MM.1S (cell line): ENCODE results near the gene ALDH16A1.

Experiments
- DNase-seq: peaks from one replicate; pipeline ENCODE4 v3.0.0-alpha.2; 2015
- H2AFZ ChIP-seq: fragments of 300-600 bp; sonication (generic); 2 replicates; pipeline ENCODE4 v1.6.0; 2016; ENCODE audit warnings: antibody characterized with exemption, low read length
- H3F3A ChIP-seq: fragments of 300-600 bp; sonication (generic); 2 replicates; pipeline ENCODE4 v1.6.1; 2016; ENCODE audit warnings: mild to moderate bottlenecking, antibody characterized with exemption, low read length, moderate library complexity, mixed read lengths; ENCODE audit not compliant: insufficient read depth
- H3K27ac ChIP-seq: fragments of 300-600 bp; sonication (generic); 2 replicates; pipeline ENCODE4 v1.5.1; 2016; ENCODE audit warnings: mild to moderate bottlenecking, low read length
- H3K27me3 ChIP-seq: fragments of 300-600 bp; sonication (generic); replicated peaks from 2 replicates; pipeline ENCODE4 v1.6.0; 2016; ENCODE audit warnings: low read length; ENCODE audit not compliant: insufficient read depth
- H3K36me3 ChIP-seq: fragments of 300-600 bp; sonication (generic); replicated peaks from 2 replicates; pipeline ENCODE4 v1.6.1; 2016; ENCODE audit warnings: mild to moderate bottlenecking, low read length, mixed read lengths; ENCODE audit not compliant: insufficient read depth
- H3K4me1 ChIP-seq: fragments of 300-600 bp; sonication (generic); 2 replicates; pipeline ENCODE4 v1.6.1; 2016; ENCODE audit warnings: low read length, mixed read lengths
- H3K4me2 ChIP-seq: fragments of 300-600 bp; sonication (generic); 2 replicates; pipeline ENCODE4 v1.6.0; 2016; ENCODE audit warnings: low read depth, low read length
- H3K4me3 ChIP-seq: fragments of 300-600 bp; sonication (generic); 2 replicates; pipeline ENCODE4 v1.5.1; 2016; ENCODE audit warnings: low read length, mixed read lengths
- H3K79me2 ChIP-seq: fragments of 300-600 bp; sonication (generic); 2 replicates; pipeline ENCODE4 v1.6.1; 2016; ENCODE audit warnings: mixed run types, low read length, mixed read lengths
- H3K9ac ChIP-seq: fragments of 300-600 bp; sonication (generic); 2 replicates; pipeline ENCODE4 v1.6.1; 2016; ENCODE audit warnings: low read length, mixed read lengths
- H3K9me2 ChIP-seq: fragments of 300-600 bp; sonication (generic); replicated peaks from 2 replicates; pipeline ENCODE4 v1.6.1; 2016; ENCODE audit warnings: mild to moderate bottlenecking, low read length, mixed read lengths; ENCODE audit not compliant: insufficient read depth
- H3K9me3 ChIP-seq: fragments of 300-600 bp; sonication (generic); replicated peaks from 2 replicates; pipeline ENCODE4 v1.6.1; 2016; ENCODE audit warnings: mild to moderate bottlenecking, low read length, mixed read lengths; ENCODE audit not compliant: insufficient read depth
- H4K20me1 ChIP-seq: fragments of 300-600 bp; sonication (generic); 2 replicates; pipeline ENCODE4 v1.6.1; 2016; ENCODE audit warnings: mild to moderate bottlenecking, low read length, moderate library complexity, mixed read lengths; ENCODE audit not compliant: insufficient read depth
- CTCF ChIP-seq: fragments of 300-600 bp; sonication (generic); IDR thresholded peaks from 2 replicates; pipeline ENCODE4 v1.5.1; 2016; ENCODE audit warnings: antibody characterized with exemption, low read length, mixed read lengths
- EZH2 ChIP-seq: fragments of 300-600 bp; sonication (generic); optimal IDR thresholded peaks from 2 replicates; pipeline ENCODE3; 2017; ENCODE audit warnings: low read depth, mild to moderate bottlenecking, antibody characterized with exemption, low read length, mixed read lengths
- EZH2phosphoT487 ChIP-seq: fragments of 300-600 bp; sonication (generic); IDR thresholded peaks from 2 replicates; pipeline ENCODE4 v1.6.1; 2018; ENCODE audit warnings: antibody characterized with exemption, low read length

Gene ALDH16A1

GRCh38 chr19:49447485-49448431 is 5.3 kb upstream of the ALDH16A1 start:
- TF ChIP-seq EZH2phosphoT487: no peak
- no peak for TF ChIP-seq CTCF
- TF ChIP-seq EZH2: no peak
- H3K9ac ChIP-seq: no peak overlapping the region
- no peak overlapping the region for H3K4me2 ChIP-seq
- no peak for DNase-seq
- no peaks in the 10 kb centered on the region for H3K9me2 ChIP-seq
- peaks cover 14% of the 10 kb centered on the region for H3F3A ChIP-seq
- no peak overlapping the region for H2AFZ ChIP-seq
- H4K20me1 ChIP-seq: no peaks in the 10 kb centered on the region
- no peak overlapping the region for H3K27ac ChIP-seq
- no peaks in the 10 kb centered on the region for H3K27me3 ChIP-seq
- peaks cover 5% of the 10 kb centered on the region; the same call in 1 of the 2 replicates for H3K4me1 ChIP-seq
- H3K4me3 ChIP-seq: no peak overlapping the region
- H3K79me2 ChIP-seq: peaks cover 20% of the 10 kb centered on the region
- no peaks in the 10 kb centered on the region for H3K36me3 ChIP-seq
- H3K9me3 ChIP-seq: no peaks in the 10 kb centered on the region

- no peak overlapping the region for H3K9ac ChIP-seq
- H3K4me1 ChIP-seq: peaks cover 5% of the 10 kb centered on the region; the same call in 1 of the 2 replicates
- no peak for TF ChIP-seq EZH2
- no peak for TF ChIP-seq EZH2phosphoT487
- TF ChIP-seq CTCF: no peak
- no peak overlapping the region for H3K27ac ChIP-seq
- no peaks in the 10 kb centered on the region for H3K9me3 ChIP-seq
- H3K79me2 ChIP-seq: peaks cover 20% of the 10 kb centered on the region
- H3K4me2 ChIP-seq: no peak overlapping the region
- H3K9me2 ChIP-seq: no peaks in the 10 kb centered on the region
- peaks cover 19% of the 10 kb centered on the region for H3F3A ChIP-seq
- no peaks in the 10 kb centered on the region for H3K27me3 ChIP-seq
- H4K20me1 ChIP-seq: no peaks in the 10 kb centered on the region
- H3K4me3 ChIP-seq: no peak overlapping the region
- no peaks in the 10 kb centered on the region for H3K36me3 ChIP-seq
- H2AFZ ChIP-seq: no peak overlapping the region
- DNase-seq: no peak
These were observed 4.6 kb upstream of the ALDH16A1 start for GRCh38 chr19:49448432-49448786.

GRCh38 chr19:49450405-49450804 is 2.6 kb upstream of the ALDH16A1 start:
- no peaks in the 10 kb centered on the region for H3K9me3 ChIP-seq
- H3K27me3 ChIP-seq: no peaks in the 10 kb centered on the region
- H3K4me1 ChIP-seq: peaks cover 12% of the 10 kb centered on the region; the same call in 1 of the 2 replicates
- H3F3A ChIP-seq: peaks cover 19% of the 10 kb centered on the region
- H3K4me3 ChIP-seq: 0 out of 2 replicates have a peak overlapping the region, but pooled peaks have one; percentile 5
- H3K4me2 ChIP-seq: peak overlapping the region; percentile 80
- TF ChIP-seq EZH2phosphoT487: no peak
- TF ChIP-seq EZH2: no peak
- no peak for TF ChIP-seq CTCF
- H4K20me1 ChIP-seq: no peaks in the 10 kb centered on the region
- no peak for DNase-seq
- H3K27ac ChIP-seq: no peak overlapping the region
- no peak overlapping the region for H2AFZ ChIP-seq
- peaks cover 35% of the 10 kb centered on the region for H3K79me2 ChIP-seq
- H3K36me3 ChIP-seq: no peaks in the 10 kb centered on the region
- H3K9ac ChIP-seq: peak overlapping the region; percentile 5; the same call in 1 of the 2 replicates
- no peaks in the 10 kb centered on the region for H3K9me2 ChIP-seq
